IPS DF 6.9 (cell line): ENCODE data around the gene FPR2.

Experiments
- DNase-seq: peaks from one replicate; pipeline ENCODE4 v3.0.0-alpha.2; 2013; ENCODE audit warnings: low read depth, low spot score
- H3K27ac ChIP-seq: one replicate; pipeline ENCODE4 v1.5.1; 2013; ENCODE audit warnings: low read length, control low read depth
- H3K27me3 ChIP-seq: 2 replicates; pipeline ENCODE4 v1.6.1; 2013; ENCODE audit warnings: mild to moderate bottlenecking, low read length; ENCODE audit not compliant: control insufficient read depth, insufficient read depth
- H3K36me3 ChIP-seq: 2 replicates; pipeline ENCODE4 v1.6.1; 2013; ENCODE audit warnings: low read length; ENCODE audit not compliant: control insufficient read depth, insufficient read depth
- H3K4me1 ChIP-seq: 2 replicates; pipeline ENCODE4 v1.6.1; 2013; ENCODE audit warnings: low read length; ENCODE audit not compliant: control insufficient read depth, insufficient read depth
- H3K4me3 ChIP-seq: 2 replicates; pipeline ENCODE4 v1.5.1; 2013; ENCODE audit warnings: mild to moderate bottlenecking, low read length
- H3K9me3 ChIP-seq: 2 replicates; pipeline ENCODE4 v1.6.1; 2013; ENCODE audit warnings: low read length, inconsistent platforms; ENCODE audit not compliant: control insufficient read depth, insufficient read depth
- WGBS: extraction: QIAGEN DNeasy Blood & Tissue Kit; methylation state at CpG from one replicate; pipeline ENCODE4 v1.1.7; 2013; ENCODE audit warnings: mixed read lengths, missing lambda C conversion rate; ENCODE audit not compliant: insufficient read length, insufficient coverage; 5-methylcytosine and 5-hydroxymethylcytosine counted together

Gene FPR2

DNA sequence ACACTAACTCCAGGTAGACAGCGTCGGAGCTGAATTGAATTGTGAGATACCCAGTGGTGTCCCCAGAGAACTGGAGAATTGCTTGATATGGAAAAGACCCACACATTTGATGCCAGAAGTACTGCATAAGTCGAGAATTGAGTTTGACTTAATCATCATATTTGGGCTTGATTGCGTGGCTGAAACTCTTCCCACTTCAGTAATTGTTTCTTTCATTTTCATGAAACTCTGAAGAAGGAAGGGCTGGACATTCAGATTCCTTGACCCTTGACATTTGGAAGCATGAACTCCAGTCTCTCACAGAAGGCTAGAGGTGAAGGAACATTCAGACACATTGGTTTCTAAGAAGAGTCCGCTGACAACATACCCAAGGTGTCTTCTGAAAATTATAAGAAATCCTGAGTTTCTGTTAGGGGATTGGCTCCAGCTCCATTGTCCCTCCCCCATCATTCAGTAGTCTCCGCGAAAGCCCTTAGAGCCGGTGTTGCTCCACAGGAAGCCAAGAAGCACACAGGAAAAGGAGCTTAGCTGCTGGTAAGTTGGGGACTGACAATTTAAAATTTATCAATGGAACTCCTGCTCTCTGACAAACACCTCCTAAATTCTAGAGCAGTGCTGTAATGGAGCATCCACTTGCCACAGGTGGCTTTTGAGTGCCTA is at the start of gene FPR2:
Gene FPR2, plus strand, starts transcription at position 484 of the 660 bp plus-strand sequence. CDS start 7,479 bp downstream, outside the sequence.
- DNase-seq, result no peak
- H3K4me3 ChIP-seq, result no peak within 1 kb of the TSS
- no peaks in the 10 kb centered on the region for H3K4me1 ChIP-seq
- no peak within 1 kb of the TSS for H3K27ac ChIP-seq
- no peaks in the 10 kb centered on the region for H3K27me3 ChIP-seq
- no peaks in the 10 kb centered on the region for H3K9me3 ChIP-seq
- H3K36me3 ChIP-seq, result no peaks in the 10 kb centered on the region
- no CpG with 5 or more reads among the region's 8 CpGs for WGBS

GRCh38 chr19:51711702-51712101 is 49.3 kb upstream of the FPR2 start:
- no CpG with 5 or more reads among the region's 1 CpG for WGBS
- no peak for DNase-seq
- H3K4me1 ChIP-seq, result no peaks in the 10 kb centered on the region
- H3K36me3 ChIP-seq, result no peaks in the 10 kb centered on the region
- H3K9me3 ChIP-seq, result no peaks in the 10 kb centered on the region
- no peak overlapping the region for H3K4me3 ChIP-seq
- no peaks in the 10 kb centered on the region; the same call in 1 of the 2 replicates for H3K27me3 ChIP-seq
- H3K27ac ChIP-seq, result no peak overlapping the region

- Histone ChIP-seq H3K9me3 (no peaks in the 10 kb centered on the region), H3K36me3 (no peaks in the 10 kb centered on the region), H3K27ac (no peak overlapping the region), H3K4me3 (no peak overlapping the region), H3K27me3 (no peaks in the 10 kb centered on the region; the same call in 1 of the 2 replicates), H3K4me1 (no peaks in the 10 kb centered on the region)
- no CpG with 5 or more reads among the region's 9 CpGs for WGBS
- peak; percentile 39 for DNase-seq
Measured at GRCh38 chr19:51712461-51713081, 48.4 kb upstream of the FPR2 start.

- WGBS, result no CpG with 5 or more reads among the region's 74 CpGs
- H3K9me3 ChIP-seq, result no peaks in the 10 kb centered on the region
- no peak overlapping the region for H3K4me3 ChIP-seq
- H3K27ac ChIP-seq, result no peak overlapping the region
- DNase-seq, result no peak
- H3K36me3 ChIP-seq, result no peaks in the 10 kb centered on the region
- no peaks in the 10 kb centered on the region for H3K4me1 ChIP-seq
- peaks cover 2% of the 10 kb centered on the region for H3K27me3 ChIP-seq
Measured at GRCh38 chr19:51713319-51714285, 47.4 kb upstream of the FPR2 start.

DNA sequence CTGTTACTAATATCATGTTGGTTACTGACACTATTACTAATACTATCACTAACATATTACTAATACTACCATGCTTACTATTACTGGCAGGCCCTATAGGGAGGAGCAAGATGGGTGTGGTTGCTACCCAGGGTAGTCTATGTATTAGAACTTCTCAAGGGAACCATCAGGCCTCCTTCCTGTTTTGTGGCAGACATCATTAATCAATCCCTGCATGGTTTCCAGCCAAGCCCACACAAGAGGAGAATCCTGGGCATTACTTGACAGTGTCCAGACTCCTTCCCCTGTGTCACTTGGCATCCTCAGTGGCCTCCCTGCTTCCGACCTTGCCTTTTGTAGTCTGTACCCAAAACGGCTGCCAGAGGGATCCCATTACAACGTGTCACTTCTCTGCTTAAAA is 46.1 kb upstream of the FPR2 start:
- no CpG with 5 or more reads among the region's 3 CpGs for WGBS
- H3K27me3 ChIP-seq, result peaks cover 10% of the 10 kb centered on the region

GRCh38 chr19:51715850-51716249 is 45.1 kb upstream of the FPR2 start:
- DNase-seq, result no peak
- WGBS, result no CpG with 5 or more reads among the region's 3 CpGs
- peaks cover 10% of the 10 kb centered on the region for H3K27me3 ChIP-seq

More for the DNA sequence above, 46.1 kb upstream of the FPR2 start:
- H3K9me3 ChIP-seq, result no peaks in the 10 kb centered on the region
- no peak overlapping the region for H3K4me3 ChIP-seq
- no peak overlapping the region for H3K27ac ChIP-seq
- DNase-seq, result no peak
- 0 out of 2 replicates have a peak, but pooled peaks cover 2% of the 10 kb centered on the region for H3K4me1 ChIP-seq
- peaks cover 2% of the 10 kb centered on the region; the same call in 1 of the 2 replicates for H3K36me3 ChIP-seq

DNA sequence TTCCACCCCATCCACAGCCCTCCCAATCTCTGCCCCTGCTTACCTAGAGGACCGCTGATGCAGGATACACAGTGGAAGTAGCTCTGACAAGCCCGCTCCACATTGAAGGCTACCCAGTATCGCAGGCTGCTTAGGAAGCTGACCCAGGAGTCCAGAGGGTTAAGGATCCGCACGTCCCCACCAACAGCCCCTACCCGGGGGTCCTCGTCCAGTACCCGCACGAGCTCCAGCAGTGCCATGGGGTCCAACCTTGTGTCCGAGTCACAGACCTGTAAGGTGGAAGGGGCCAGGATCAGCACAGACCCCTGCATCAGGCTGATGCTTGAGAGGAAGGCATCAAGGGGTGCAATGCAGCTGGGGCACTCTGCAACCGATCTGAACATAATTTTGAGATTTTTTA is 44.1 kb upstream of the FPR2 start:
- peaks cover 10% of the 10 kb centered on the region for H3K27me3 ChIP-seq
- 0 out of 2 replicates have a peak, but pooled peaks cover 2% of the 10 kb centered on the region for H3K4me1 ChIP-seq
- WGBS, result no CpG with 5 or more reads among the region's 11 CpGs
- H3K4me3 ChIP-seq, result no peak overlapping the region
- no peak for DNase-seq
- H3K36me3 ChIP-seq, result peaks cover 2% of the 10 kb centered on the region; the same call in 1 of the 2 replicates
- no peak overlapping the region for H3K27ac ChIP-seq
- no peaks in the 10 kb centered on the region for H3K9me3 ChIP-seq

More at GRCh38 chr19:51715850-51716249, 45.1 kb upstream of the FPR2 start:
- Histone ChIP-seq H3K4me1 (0 out of 2 replicates have a peak, but pooled peaks cover 2% of the 10 kb centered on the region), H3K4me3 (no peak overlapping the region), H3K36me3 (peaks cover 2% of the 10 kb centered on the region; the same call in 1 of the 2 replicates), H3K9me3 (no peaks in the 10 kb centered on the region), H3K27ac (no peak overlapping the region)

DNA sequence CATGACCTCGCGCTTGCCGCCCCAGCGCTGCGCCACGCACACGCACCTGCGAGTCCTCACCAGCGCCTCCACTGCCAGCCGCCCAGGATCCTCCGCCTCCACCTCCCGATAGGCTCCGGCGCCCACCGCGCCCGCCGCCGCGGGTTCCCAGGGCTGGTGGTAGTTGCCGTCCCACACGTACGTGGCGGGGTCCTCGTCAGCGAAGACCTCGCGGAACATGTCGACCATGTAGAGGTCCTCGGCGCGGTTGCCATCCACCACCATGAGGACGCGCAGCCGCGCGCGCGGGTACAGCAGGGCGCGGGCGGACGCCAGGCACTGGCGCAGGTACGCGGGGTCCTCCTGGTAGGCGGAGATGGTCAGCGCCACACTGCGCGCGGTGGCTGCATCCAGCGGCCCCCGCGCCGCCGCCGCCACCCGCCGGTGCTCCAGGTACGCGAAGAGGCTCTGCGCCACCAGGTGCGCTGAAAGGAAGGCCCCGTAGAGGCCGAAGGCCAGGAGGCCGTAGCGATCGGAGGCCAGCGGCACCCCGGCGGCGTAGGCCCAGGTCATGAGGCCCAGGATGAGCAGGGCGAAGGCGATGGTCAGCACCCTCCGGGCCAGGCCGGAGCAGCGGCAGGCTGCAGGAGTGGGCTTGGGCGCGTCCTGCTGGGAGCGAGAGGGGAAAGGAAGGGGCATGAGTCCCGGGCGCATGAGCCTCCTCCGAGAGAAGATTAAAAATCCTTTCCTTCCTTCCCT is 41.6 kb upstream of the FPR2 start:
- H3K4me3 ChIP-seq, result peak overlapping the region; percentile 93
- peaks cover 2% of the 10 kb centered on the region; the same call in 1 of the 2 replicates for H3K36me3 ChIP-seq
- 0 out of 2 replicates have a peak, but pooled peaks cover 2% of the 10 kb centered on the region for H3K4me1 ChIP-seq
- whole genome bisulfite sequencing, result no CpG with 5 or more reads among the region's 83 CpGs
- H3K9me3 ChIP-seq, result no peaks in the 10 kb centered on the region
- no peak overlapping the region for H3K27ac ChIP-seq
- no peak for DNase-seq
- H3K27me3 ChIP-seq, result peaks cover 10% of the 10 kb centered on the region

DNA sequence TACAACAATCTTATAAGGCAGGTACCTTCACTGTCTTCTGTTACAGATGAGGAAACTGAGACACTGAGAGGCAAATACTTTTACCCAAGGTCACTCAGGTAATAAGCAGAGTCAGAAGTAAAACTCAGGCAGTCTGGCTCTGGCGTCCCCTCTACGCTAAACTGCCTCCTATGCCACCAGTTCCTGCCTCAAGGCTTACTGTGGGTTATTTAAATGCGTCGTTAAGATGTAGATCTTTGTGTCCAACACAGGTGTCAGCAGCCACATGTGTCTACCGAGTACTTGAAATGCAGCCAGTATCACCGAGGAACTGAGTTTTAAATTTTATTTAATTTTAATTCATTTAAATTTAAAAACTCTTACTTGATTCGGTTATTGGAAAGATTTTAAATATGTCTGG is 39.1 kb upstream of the FPR2 start:
- no peak for DNase-seq
- Histone ChIP-seq H3K4me1 (peaks cover 5% of the 10 kb centered on the region; the same call in 1 of the 2 replicates), H3K4me3 (no peak overlapping the region), H3K27me3 (peaks cover 10% of the 10 kb centered on the region; the same call in 1 of the 2 replicates), H3K9me3 (no peaks in the 10 kb centered on the region), H3K27ac (no peak overlapping the region), H3K36me3 (peaks cover 2% of the 10 kb centered on the region; the same call in 1 of the 2 replicates)
- no CpG with 5 or more reads among the region's 7 CpGs for WGBS
